Activated CD4-positive, CD25-positive, alpha-beta regulatory T cell treated with anti-CD3 and anti-CD28 coated beads, Interleukin-2, amount 50 U/mL, for 16 hours (primary cell): ENCODE data around the gene MCUR1.
"Not testable (repeated sequence)": the region's sequence is repeated elsewhere in the genome, so short reads cannot be mapped to it uniquely, and the experiment has no call there.

ENCODE experiments used
- DNase-seq: peaks from one replicate; pipeline ENCODE4 v3.0.0-alpha.2; 2020; ENCODE audit warnings: low read depth, low spot score

Gene MCUR1, protein sequence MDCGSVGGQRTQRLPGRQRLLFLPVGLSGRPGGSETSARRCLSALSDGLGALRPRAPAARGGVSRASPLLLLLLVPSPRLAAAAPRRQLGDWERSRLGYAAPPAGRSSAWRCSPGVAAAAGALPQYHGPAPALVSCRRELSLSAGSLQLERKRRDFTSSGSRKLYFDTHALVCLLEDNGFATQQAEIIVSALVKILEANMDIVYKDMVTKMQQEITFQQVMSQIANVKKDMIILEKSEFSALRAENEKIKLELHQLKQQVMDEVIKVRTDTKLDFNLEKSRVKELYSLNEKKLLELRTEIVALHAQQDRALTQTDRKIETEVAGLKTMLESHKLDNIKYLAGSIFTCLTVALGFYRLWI

DNA sequence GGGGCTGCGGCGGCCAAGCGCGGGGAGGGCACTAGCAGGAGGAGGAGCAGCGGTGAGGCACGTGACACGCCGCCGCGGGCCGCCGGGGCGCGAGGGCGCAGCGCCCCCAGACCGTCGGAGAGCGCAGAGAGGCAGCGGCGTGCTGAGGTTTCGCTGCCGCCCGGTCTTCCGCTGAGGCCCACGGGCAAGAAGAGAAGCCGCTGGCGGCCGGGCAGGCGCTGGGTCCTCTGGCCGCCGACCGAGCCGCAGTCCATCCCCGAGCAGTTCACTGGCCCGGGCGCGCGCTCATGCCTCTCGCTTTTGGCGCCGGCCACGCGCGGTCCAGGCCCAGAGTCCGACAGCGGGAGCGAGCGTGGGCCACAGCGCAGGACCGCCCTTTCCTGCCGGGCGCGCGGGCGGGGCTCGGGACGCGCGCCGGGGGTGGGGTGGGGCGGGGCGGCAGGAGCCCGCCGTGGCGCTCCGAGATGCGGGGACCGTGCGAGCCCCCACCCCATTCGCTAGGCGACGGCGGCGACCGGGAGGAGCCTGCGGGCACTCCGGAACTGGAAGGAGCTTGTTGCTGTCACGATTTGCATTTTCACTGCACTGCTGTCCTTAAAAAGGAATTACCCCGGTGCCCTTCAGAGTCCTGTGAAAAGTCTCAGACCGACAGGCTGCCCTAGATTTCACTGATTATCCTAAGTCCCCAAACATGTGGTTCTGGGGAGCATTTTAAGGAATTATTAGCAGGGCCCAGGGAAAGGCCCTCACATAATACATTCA is at the start of gene MCUR1:
MCUR1 (minus strand) TSS at position 382 of the 762 bp plus-strand sequence; CDS start at position 254, 128 bp downstream.
- peak; percentile 47 for DNase-seq

DNA sequence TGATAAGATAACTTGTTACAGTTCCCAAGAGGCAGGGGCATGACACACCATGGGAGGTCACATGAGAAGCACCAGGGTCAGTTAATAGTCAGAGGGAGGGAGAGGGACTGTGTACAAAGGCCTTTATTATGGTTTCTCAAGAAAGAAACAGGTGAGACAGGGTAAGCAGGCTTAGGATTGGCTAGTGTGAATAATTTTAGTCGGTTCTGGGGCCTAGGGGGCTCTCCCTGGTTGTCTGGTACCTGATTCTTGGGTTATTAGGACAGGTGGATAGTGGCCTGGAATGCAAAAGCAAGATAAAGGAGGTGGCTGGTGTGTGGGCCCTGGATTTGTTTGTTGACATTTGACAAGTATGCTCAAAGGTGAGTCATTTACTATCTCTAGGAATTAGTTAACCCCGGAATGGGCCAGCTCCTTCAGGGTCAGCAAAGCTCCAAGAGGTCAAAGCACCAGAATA is 49.4 kb upstream of the MCUR1 start:
- no peak for DNase-seq

DNA sequence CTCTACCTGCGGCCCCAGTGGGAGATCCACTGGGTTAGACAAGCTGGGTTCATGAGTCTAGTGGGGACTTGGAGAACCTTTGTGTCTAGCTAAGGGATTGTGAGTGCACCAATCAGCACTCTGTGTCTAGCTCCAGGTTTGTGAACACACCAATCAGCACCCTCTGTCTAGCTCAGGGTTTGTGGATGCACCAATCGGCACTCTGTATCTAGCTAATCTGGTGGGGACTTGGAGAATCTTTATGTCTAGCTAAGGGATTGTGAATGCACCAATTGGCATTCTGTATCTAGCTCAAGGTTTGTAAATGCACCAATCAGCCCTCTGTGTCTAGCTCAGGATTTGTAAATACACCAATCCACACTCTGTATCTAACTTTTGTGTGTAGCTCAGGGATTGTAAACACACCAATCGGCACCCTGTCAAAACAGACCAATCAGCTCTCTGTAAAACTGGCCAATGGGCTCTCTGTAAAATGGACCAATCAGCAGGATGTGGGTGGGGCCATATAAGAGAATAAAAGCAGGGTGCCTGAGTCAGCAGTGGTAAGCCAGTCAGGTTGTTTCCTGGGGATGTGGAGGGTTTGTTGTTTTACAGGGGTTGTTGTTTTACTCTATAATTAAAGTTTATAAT is 46.3 kb upstream of the MCUR1 start:
- not testable (repeated sequence) for DNase-seq

DNA sequence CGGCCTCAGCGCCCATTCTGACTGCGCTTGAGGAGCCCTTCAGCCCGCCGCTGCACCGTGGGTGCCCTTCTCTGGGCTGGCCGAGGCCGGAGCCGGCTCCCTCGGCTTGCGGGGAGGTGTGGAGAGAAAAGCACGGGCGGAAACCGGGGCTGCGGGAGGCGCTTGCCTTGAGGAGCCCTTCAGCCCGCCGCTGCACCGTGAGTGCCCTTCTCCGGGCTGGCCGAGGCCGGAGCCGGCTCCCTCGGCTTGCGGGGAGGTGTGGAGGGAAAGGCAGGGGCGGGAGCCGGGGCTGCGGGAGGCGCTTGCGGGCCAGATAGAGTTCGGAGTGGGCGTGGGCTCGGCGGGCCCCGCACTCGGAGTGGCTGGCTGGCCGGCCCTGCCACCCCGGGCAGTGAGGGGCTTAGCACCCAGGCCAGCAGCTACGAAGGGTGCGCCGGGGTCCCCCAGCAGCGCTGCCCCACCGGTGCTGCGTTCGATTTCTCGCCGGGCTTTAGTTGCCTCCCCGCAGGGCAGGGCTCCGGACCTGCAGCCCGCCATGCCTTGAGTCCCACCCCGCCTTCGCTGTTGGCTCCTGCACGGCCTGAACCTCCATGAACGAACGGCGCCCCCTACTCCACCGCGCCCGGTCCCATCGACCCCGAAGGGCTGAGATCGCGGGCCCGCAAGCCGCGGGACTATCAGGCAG is 45.7 kb upstream of the MCUR1 start:
- DNase-seq: no peak

DNA sequence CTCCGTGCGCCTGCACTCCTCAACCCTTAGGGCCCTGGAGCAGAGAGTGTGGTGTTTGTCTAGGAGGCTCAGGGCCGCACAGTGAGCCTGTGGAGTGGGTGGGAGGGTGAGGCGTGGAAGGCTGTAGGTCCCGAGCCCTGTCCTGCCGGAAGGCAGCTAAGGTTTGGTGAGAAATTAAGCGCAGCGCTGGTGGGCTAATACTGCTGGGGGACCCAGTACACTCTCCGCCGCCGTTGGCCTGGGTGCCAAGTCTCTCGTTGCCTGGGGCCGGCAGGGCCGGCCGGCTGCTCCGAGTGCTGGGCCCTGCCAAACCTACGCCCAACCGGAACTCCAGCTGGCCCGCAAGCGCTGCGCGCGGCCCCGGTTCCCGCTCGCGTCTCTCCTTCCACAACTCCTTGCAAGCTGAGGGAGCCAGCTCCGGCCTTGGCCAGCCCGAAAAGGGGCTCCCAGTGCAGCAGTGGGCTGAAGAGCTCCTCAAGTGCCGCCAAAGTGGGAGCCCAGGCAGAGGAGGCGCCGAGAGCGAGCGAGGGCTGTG is 40.4 kb upstream of the MCUR1 start:
- DNase-seq: no peak

DNA sequence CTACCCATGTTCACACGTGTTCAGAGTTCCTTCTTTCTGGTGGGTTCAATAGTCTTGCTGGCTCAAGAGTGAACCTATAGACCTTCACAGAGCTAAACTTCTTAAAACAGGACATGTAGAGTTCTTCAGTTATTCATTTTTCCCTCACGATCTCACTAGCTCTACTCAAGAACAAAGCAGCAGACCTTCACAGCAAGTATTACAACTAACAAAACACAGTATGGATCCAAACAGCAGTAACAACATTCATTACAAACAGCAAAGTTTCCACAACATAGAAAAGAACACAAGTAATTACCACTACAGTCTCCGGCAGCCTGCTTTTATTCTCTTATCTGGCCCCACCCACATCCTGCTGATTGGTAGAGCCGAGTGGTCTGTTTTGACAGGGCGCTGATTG is 39.5 kb upstream of the MCUR1 start:
- DNase-seq: no peak

DNA sequence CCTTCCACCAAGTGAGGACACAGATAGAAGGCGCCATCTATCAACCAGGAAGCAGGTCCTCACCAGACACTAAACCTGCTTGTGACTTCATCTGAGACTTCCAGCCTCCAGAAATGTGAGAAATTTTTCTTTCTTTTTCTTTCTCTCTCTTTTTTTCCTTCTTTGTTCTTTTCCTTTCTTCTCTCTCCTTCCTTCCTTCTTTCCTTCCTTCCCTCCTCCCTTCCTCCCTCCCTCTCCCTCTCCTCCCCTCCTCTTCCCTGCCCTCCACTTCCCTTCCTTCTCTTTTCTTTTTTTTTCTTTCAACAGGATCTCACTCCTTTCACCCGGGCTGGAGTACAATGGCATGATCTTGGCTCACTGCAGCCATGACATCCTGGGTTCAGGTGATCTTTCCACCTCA is 37.4 kb upstream of the MCUR1 start:
- DNase-seq: no peak

DNA sequence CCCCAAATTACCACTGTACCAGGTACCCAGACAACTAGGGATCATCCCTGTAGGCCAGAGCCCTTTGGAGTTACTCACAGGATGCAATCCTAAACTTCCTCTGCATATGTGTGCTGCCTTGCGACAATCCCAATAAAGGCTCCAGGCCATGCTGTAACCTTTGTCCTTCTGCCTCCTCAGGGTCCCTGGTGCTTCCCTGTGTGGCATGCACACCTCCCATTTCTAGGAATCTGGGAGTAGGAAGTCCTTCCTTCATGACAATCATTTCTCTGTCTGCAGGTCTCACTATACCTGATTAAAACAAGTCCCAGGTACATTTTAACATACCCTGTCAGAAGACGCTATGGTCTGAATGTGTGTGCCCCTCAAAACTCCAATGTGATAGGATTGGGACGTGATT is 37.0 kb upstream of the MCUR1 start:
- DNase-seq: no peak

DNA sequence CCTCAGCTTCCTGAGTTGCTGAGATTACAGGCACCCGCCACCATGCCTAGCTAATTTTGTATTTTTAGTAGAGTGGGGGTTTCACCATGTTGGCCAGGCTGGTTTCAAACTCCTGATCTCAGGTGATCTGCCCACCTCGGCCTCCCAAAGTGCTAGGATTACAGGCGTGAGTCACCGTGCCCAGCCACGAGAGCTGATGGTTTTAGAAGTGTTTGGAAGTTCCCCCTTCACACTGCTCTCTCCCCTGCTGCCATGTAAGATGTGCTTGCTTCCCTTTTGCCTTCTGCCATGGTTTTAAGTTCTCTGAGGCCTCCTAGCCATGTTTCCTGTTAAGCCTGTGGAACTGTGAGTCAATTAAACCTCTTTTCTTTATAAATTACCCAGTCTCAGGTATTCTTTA is 36.3 kb upstream of the MCUR1 start:
- not testable (repeated sequence) for DNase-seq

DNA sequence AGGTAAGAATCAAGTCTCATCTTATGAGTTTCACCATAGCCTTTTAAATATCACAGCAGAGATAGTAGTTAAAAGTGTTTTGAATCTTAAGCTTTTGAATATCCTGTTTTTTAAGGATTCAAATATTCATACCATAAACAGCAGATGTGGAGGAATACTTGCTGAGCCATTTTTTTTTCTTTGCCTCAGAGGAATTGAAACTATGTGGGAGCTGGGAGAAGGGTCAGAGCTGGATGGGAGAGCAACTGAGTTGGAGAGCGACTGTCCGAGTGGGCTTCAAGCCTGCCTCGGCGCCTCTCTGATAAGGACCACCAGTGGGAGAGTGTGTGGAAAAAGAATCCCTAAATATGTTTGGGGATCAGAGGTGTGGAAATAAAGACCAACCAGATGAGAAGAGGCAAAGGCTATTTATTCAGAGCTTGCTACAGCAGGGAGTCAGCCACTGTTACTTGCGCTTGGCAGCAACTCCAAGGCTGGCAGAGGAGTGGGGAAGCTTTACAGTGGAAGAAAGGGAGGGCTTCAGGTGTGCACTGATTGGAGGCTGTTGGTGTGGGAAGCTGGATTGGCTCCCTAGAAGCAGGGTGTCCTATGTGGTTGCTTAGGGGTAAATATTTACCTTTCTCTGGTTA is 34.3 kb upstream of the MCUR1 start:
- no peak for DNase-seq

DNA sequence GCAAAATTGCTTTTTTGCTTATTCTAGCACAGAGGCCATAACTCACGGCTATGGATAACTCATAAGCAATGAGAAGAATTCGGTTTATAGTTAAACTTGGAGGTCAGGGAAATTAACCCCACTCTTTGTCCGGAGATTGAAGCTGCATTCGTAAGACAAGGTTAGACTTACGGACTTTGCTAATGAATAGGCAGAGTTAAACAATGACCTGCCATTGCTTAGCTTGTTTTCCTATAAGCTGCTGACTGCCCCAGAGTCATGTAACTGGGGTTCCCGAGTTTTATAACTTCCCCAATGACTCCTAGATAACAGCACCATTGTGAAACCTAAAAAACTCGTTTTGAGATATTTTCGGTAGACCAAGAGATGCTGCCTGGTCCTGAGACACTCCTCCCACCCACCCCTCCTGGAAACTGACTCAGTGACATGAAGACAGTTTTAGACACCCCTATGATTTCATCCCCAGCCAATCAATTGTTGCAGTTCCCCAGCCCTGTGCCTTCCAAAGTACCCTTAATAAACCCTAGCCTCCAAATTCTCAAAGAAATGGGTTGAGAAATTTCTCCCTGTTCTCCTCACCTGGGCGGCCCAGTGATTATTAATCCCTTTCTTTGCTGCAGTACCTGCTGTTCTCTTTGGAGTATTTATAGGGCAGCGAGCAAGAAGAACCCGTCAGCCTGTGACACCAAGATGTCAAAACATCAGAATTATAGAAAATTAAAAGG is 33.1 kb upstream of the MCUR1 start:
- no peak for DNase-seq

DNA sequence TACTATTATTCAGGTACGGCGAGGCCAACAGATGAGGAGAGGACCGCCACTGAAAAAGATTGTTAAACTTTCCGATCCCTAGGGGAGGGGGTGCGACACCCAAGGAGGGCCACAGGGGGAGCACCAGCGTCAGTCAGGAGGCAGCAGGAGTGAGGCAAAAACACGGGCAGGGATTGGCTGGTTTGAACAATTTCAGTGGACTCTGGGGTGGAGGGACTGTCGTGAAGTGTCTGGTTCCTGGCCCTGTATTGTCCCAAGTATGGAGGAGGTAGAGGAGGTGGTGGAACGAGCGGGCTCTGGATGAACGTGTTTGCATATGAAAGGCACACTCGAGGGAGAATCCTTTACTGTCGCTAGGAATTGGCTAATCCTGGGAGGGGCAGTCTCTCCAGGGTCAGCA is 32.5 kb upstream of the MCUR1 start:
- DNase-seq: no peak

DNA sequence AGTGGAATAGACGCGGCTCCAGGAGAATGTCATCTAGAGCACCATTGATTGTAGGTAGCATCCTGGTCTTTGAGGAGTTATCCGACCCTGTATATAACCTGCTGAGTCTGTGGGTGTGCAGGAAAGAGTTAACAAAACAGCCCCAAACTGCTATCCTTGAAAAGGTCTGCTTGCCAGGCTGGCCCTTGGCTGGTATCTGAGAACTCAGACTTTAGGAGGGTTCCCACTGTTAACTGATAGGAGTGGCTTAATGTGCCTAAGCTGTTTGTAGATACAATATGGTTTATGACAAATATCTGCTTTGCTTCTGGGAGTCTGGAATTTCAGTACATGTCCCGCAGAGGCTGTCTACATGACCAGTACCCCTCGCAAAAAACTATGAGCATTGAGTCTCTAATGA is 27.6 kb upstream of the MCUR1 start:
- DNase-seq: no peak

DNA sequence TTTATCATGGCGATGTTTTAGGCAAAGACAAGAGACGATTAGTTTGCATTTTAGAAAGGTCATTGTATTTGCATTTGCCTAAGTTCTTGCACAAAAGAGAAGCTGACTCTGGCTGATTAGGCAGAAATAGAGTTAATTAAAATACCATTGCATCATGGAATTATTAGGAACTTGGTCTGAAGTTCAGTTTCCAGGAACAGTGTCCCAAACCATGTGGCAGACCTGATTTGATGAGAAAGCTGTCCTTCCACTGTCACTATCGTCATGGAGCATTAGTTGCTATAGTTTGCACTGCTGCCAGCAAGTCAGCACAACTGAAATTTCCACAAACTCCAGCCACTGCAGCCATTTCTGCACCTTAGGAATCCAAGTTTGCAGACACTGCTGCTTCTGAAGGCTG is 24.3 kb upstream of the MCUR1 start:
- no peak for DNase-seq

DNA sequence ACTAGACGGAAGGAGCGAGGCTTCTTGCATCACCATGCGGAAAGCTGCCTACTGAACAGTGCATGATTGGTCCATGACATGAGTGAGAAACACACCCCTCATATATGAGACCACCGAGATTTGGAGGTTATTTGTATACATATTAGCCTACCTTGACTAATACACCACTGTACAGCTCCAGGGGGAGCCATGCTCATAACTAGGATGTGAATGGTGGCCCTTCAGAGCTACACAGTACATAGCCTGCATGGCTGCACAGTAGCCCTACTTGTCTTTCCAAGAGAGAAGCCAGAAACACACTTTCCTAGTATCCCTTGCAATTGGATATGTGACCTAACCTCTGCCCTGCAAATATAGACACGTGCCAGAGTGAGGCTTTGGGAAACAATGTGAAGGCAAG is 21.8 kb upstream of the MCUR1 start:
- no peak for DNase-seq

DNA sequence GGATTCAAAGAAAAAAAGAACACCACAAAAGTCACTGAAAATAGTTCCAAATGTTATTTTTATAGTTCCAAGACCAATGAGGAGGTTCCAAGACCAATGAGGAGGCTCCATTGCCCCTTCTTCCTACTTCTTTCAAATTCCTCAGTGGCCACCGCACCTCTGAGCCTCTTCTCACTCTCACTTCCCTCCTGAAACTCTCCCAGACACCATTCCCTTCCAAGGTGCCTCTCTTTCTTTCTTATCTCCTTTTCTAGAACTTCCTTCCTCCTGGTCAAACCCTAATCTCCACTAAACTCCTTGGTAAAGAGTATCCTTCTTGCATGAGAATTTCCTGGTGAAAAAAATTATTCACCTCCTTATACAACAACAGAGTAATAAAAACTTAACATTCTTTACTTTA is 20.4 kb upstream of the MCUR1 start:
- DNase-seq: no peak

DNA sequence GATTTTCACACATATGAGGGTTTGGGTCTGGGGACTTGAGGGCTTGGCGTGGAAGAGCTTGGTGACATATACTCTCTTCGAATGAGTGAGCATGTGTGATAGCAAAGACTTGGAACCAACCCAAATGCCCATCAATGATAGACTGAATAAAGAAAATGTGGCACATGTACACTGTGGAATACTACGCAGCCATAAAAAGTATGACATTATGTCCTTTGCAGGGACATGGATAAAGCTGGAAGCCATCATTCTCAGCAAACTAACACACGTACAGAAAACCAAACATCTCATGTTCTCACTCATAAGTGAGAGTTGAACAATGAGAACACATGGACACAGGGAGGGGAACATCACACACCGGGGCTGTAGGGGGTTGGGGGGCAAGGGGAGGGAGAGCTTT is 19.7 kb upstream of the MCUR1 start:
- DNase-seq: not testable (repeated sequence)

DNA sequence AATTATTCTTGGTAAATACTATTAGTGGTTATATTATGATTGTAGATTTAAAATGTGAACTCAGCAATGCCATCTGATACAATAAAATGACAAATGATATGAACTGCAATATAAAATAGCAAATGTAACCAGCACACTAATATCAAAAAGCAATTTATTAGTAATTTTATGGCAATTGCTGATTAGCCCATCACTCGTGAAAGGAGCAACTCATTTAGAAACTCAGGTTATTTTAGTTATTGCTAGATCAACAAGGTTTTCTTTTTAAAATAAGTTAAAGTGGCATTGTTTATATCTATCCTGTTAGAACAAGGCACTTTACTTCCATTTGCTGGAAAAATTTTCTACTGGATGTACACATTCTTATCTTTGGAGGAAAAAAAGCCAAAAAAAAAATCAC is 18.4 kb upstream of the MCUR1 start:
- DNase-seq: no peak

DNA sequence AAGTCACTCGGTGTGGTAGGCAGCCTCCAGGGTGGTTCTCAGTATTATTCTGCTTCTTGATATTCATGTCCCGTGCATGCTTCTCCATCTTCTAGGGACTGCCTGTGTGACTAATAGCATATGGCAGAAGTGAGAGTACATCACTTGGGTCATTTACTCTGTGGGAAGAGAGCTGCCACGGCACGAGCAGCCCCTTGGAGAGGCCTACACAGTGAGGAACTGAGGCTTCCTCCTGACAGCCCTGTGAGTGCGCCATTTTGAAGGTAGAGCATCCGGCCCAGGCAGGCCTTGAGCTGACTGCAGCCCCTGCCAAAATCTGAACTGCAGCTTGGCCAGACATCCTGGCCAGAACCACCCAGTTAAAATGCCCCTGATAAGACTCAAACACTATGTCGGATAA is 17.3 kb upstream of the MCUR1 start:
- no peak for DNase-seq

DNA sequence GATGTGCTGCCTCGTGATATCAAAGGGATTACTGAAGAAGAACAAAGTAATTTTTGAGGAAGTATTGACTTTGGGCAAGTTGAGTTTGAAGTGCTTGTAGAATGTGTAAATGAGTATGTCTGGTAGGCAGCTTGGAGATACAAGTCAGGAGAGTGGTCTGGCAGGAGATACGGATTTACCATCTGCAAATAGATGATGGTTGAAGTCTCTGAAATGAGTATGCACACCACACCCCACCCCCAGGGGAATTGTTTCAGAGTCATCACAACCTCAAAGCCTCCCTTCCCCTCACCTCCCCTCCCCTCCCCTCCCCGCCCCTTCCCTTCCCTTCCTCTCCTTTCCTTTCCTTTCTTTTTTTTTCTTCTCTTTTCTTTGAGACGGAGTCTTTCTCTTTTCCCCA is 16.4 kb upstream of the MCUR1 start:
- no peak for DNase-seq

DNA sequence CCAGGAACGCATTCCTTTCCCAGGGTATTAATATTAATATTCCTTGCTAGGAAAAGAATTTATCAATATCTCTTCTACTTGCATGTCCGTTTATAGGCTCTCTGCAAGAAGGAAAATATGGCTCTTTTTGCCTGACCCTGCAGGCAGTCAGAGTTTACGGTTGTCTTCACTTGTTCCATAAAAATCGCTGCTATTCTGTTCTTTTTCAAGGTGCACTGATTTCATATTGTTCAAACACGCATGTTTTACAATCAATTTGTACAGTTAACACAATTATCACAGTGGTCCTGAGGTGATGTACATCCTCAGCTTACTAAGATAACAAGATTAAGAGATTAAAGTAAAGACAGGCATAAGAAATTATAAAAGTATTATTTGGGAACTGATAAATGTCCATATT is 15.1 kb upstream of the MCUR1 start:
- DNase-seq: not testable (repeated sequence)
